H1 (cell line): ENCODE data around the gene ONECUT3. TPM values are rescaled to one million over a fixed set of nuclear protein-coding genes. Genes with fewer than 3 reads are reported as not detected.

Experiments used
- E2F6 ChIP-seq: IDR thresholded peaks from 2 replicates; pipeline ENCODE4 v1.6.1; 2012; ENCODE audit warnings: inconsistent platforms
- GTF2F1 ChIP-seq: IDR thresholded peaks from 2 replicates; pipeline ENCODE4 v1.6.1; 2012; ENCODE audit warnings: low read depth, low read length, improper control_type of control experiment, borderline replicate concordance
- polyA plus RNA-seq, 7 experiments: library from polyadenylated mRNA; depleted of rRNA in 3 of 7; stranded (reverse) in 5 of 7; unstranded in 2 of 7; fragments of >200 nt in 5 of 7; fragments of 200-250 nt in 2 of 7; gene quantifications; 1 replicate in 5 of 7; 2 replicates in 1 of 7; 4 replicates in 1 of 7; pipeline versions ENCODE4 v1.2.1 to v1.2.3, GENCODE V29; 2011 to 2013; ENCODE audit warnings: missing spikeins in 2 of 7, mixed read lengths in 2 of 7
- total RNA-seq: library from RNA; stranded (reverse); fragmentation: NEBNext Ultra II Directional; extraction: Animal tissue kit (Norgen Biotek cat#: 25700); gene quantifications from 2 replicates; pipeline ENCODE4 v1.2.1, GENCODE V29; 2021

The ONECUT3 gene
- total and polyA plus RNA-seq, 2 of the 8 experiments (the other 6 are each of a cell fraction or from before 2014, with no cell fraction given): not detected

GRCh38 chr19:1822210-1822609, 68.9 kb downstream of the ONECUT3 start (continued):
- TF ChIP-seq E2F6 (no peak), GTF2F1 (no peak)
- TF ChIP-seq, all 59 proteins: peak for 0
